Activated CD4-positive, CD25-positive, alpha-beta regulatory T cell treated with anti-CD3 and anti-CD28 coated beads, Interleukin-2, amount 50 U/mL, for 16 hours (primary cell): ENCODE results near the gene ZDHHC12.

ENCODE experiments used
- DNase-seq: peaks from one replicate; pipeline ENCODE4 v3.0.0-alpha.2; 2020; ENCODE audit warnings: low read depth, low spot score

The ZDHHC12 gene

GRCh38 chr9:128723866-128724743 is at the start of gene ZDHHC12:
Gene ZDHHC12, minus strand, starts transcription at chr9:128724127. Its CDS starts 34 bp downstream, at chr9:128724093.
- peak; percentile 98 for DNase-seq

GRCh38 chr9:128773049-128773448 is 49.1 kb upstream of the ZDHHC12 start:
- no peak for DNase-seq

GRCh38 chr9:128771745-128772519 is 48.0 kb upstream of the ZDHHC12 start, which contains the start of gene ZER1:
Gene ZER1, minus strand, starts transcription at chr9:128771927. Its CDS starts 16,362 bp downstream, at chr9:128755565.
- peak; percentile 85 for DNase-seq

GRCh38 chr9:128771094-128771721 is 47.3 kb upstream of the ZDHHC12 start:
- no peak for DNase-seq

GRCh38 chr9:128770286-128771030 is 46.5 kb upstream of the ZDHHC12 start:
- no peak for DNase-seq

GRCh38 chr9:128768606-128769005 is 44.7 kb upstream of the ZDHHC12 start:
- no peak for DNase-seq

GRCh38 chr9:128765499-128765898 is 41.6 kb upstream of the ZDHHC12 start:
- no peak for DNase-seq

- no peak for DNase-seq
Observed at GRCh38 chr9:128764361-128764760, 40.4 kb upstream of the ZDHHC12 start.

GRCh38 chr9:128762671-128763449 is 38.9 kb upstream of the ZDHHC12 start:
- DNase-seq: no peak

- DNase-seq: no peak
Observed at GRCh38 chr9:128757602-128758001, 33.7 kb upstream of the ZDHHC12 start.

- DNase-seq: no peak
Observed at GRCh38 chr9:128753627-128754026, 29.7 kb upstream of the ZDHHC12 start.

GRCh38 chr9:128750926-128751595 is 27.1 kb upstream of the ZDHHC12 start:
- DNase-seq: no peak

GRCh38 chr9:128747241-128747640 is 23.3 kb upstream of the ZDHHC12 start:
- no peak for DNase-seq

GRCh38 chr9:128743421-128743820 is 19.5 kb upstream of the ZDHHC12 start:
- no peak for DNase-seq

GRCh38 chr9:128742401-128742800 is 18.5 kb upstream of the ZDHHC12 start:
- DNase-seq: no peak

GRCh38 chr9:128735373-128735772 is 11.4 kb upstream of the ZDHHC12 start:
- DNase-seq: no peak

- DNase-seq: no peak
Observed at GRCh38 chr9:128733256-128733655, 9.3 kb upstream of the ZDHHC12 start.

GRCh38 chr9:128732576-128732975 is 8.6 kb upstream of the ZDHHC12 start:
- no peak for DNase-seq

- DNase-seq: no peak
Observed at GRCh38 chr9:128731691-128732090, 7.8 kb upstream of the ZDHHC12 start.

- DNase-seq: no peak
Observed at GRCh38 chr9:128731093-128731492, 7.2 kb upstream of the ZDHHC12 start.
